Ammon's horn (tissue), 1 donor: Measurements from ENCODE around the gene OSCP1.
A peak's percentile ranks its signal among the peaks of the same experiment; 100 is the strongest.
"Not testable (repeated sequence)": the region's sequence is repeated elsewhere in the genome, so short reads cannot be mapped to it uniquely, and the experiment has no call there.

Experiments
- DNase-seq: peaks from one replicate; pipeline ENCODE4 v3.0.0-alpha.2; 2016; ENCODE audit warnings: low spot score

Gene OSCP1

DNA sequence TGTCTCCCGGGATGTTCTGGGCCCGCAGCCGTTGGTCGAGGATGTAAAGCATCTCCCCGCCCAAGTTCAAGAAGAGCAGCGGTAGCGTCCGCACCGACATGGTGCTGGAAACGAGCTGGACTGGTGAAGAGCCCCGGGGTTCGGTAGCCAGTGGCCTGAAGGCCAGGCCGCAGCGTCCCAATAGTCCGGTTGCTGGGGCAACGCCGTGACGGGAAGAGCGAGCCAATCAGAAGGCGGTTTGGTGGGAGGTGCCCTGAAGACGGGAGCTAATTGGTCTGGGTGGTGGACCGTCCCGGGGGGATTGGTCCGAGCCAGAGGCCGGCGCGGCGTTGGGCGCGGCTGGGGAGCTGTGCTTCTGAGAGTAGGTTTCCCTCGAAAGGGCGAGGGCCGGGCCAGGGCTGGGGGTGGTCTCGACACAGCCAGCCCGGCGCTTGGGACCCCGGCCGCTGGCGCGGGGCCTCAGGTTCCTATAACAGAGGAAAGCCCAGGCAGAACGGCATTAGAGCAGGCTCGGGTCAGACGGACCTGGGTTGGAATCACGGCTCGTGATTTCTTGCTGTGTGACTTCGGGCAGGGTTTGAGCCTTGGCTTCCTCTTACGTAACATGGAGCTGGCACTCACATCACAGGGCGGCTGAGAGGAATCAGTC, at the start of gene OSCP1:
TSS of gene OSCP1 (minus strand) at position 182 of the 649 bp plus-strand sequence. CDS start at position 100, 82 bp downstream.
- peak; percentile 98 for DNase-seq

DNA sequence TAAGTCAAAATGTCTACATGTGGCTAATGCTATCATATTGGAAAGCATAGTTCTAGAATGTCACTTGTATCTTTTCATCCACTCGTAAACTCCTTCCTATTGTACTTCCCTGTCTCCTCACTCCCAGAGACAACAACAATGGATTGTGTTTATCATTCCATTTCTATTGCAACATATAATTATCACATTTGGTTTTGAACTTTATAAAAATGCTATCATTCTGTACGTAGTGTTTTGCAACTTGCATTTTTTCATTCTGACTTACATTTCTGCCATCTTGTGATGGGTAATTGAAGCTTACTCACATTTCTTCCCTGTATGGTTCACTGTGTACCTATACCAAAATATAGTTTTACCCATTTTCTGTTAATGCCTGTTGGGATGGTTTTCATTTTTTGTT, 47.0 kb upstream of the OSCP1 start:
- no peak for DNase-seq

GRCh38 chr1:36494971-36495370, 44.7 kb upstream of the OSCP1 start:
- no peak for DNase-seq

DNA sequence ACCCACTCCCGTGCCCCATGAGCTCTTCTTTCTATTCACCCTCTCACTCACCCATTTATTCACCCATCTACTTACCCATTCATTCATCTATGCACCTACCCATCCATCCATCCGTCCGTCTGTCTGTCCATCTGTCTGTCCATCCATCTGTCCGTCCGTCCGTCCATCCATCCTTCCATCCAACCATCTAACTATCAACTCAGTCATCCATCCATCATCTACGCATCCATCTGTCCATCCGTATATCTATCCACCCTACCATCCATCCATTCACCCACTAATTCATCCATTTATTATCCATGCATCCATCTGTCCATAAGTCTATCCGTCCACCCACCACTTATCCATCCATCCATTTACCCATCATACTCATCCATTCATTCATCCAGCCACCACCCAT, 43.3 kb upstream of the OSCP1 start:
- DNase-seq, result no peak

DNA sequence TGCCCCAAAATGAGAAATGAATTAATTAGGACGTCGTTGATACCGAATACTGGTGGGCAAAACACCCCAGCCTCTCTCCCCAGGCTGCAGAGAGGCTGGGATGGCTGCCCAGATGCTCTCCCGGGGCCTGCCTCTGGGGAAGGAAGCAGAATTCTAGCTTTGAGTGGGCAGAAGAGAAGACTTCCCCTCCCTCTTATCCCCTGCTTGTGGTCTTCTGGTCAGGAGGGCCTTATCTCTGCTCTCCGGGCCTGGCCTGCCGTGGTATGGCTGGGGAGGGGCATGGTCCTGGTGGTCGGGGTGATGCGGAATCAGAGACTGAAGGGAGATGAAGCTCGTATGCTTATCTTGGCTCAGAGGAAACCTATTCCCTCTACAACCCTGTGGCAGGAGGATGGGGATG, 42.2 kb upstream of the OSCP1 start:
- DNase-seq, result no peak

DNA sequence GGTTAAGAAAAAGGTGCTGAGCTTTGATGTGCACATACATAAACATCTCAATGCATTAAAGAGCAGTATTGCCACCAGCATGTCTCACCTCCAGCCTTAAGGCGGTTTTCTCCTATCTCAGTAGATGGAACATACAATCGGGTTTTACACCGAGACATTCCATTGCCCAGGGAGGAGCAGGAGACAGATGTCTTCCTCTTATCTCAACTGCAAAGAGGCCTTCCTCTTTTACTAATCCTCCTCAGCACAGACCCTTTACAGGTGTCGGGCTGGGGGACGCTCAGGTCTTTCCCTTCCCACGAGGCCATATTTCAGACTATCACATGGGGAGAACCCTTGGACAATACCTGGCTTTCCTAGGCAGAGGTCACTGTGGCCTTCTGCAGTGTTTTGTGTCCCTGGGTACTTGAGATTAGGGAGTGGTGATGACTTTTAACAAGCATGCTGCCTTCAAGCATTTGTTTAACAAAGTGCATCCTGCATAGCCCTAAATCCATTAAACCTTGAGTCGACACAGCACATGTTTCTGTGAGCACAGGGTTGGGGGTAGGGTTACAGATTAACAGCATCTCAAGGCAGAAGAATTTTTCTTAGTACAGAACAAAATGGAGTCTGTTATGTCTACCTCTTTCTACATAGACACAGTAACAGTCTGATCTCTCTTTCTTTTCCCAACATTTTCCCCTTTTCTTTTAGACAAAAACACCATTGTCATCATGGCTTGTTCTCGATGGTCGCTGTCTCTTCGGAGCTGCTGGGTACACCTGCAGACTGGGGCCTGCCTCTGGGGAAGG, 39.2 kb upstream of the OSCP1 start:
- not testable (repeated sequence) for DNase-seq

- no peak for DNase-seq
These were observed 37.7 kb upstream of the OSCP1 start for GRCh38 chr1:36487906-36488305.

DNA sequence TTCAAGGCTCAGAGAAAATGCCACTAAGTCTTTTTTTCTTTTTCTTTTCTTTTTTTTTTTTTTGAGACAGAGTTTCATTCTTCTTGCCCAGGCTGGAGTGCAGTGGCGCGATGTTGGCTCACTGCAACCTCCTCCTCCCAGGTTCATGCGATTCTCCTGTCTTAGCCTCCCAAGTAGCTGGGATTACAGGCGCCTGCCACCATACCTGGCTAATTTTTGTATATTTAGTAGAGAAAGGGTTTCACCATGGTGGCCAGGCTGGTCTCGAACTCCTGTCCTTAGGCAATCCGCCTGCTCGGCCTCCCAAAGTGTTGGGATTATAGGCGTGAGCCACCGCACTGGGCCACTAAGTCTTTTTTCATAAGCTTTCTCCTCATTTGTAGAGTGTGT, 37.1 kb upstream of the OSCP1 start:
- not testable (repeated sequence) for DNase-seq

DNA sequence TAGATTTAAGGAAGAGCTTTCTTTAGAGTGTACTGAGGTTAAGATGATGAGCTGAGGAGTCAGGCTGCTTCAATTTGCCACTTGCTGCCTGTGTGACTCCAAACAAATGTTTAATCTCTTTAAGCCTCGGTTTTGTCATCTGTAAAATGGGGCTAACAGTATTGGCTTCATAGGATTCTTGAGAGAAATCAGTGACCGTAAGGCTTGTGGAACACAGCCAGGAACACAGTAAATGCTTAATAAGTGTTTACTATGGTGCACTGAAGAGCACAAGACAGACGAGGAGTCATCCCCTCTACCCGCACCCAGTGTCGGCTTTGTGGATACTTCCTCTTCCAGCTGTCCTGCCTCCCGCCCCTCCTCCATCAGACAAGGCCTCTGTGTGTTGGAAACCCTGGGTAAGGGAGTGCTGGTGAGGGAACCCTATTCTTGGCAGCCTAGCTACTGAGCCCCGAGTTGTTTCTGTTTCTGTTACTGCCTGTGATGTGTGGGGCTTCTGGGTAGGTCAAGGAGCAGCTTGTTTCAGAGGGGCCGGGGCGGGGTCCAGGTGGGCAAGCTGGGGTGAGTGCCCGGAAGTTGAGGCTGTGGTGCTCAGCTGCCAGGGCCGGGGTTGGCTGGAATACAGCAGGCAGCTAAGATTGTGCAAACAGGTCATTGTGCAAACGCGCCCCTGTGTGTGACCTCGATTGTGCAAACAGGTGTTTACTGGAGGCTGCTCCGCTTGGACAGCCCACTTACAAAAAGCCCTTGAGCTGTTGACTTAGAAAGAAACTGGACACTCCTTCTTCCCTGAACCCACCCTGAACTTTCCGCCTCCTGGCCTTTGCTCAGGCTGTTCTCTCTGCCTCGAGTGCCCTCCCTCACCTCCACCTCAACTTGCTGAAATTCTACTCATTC, 36.4 kb upstream of the OSCP1 start:
- DNase-seq, result peak; percentile 73

GRCh38 chr1:36486093-36486438, 35.8 kb upstream of the OSCP1 start:
- DNase-seq, result no peak

GRCh38 chr1:36484099-36484498, 33.8 kb upstream of the OSCP1 start:
- DNase-seq, result no peak

GRCh38 chr1:36482724-36483388, 32.6 kb upstream of the OSCP1 start, which contains the start of gene CSF3R:
TSS of gene CSF3R (minus strand) at chr1:36482913. CDS start at chr1:36479496, 3,417 bp downstream.
- peak; percentile 35 for DNase-seq

DNA sequence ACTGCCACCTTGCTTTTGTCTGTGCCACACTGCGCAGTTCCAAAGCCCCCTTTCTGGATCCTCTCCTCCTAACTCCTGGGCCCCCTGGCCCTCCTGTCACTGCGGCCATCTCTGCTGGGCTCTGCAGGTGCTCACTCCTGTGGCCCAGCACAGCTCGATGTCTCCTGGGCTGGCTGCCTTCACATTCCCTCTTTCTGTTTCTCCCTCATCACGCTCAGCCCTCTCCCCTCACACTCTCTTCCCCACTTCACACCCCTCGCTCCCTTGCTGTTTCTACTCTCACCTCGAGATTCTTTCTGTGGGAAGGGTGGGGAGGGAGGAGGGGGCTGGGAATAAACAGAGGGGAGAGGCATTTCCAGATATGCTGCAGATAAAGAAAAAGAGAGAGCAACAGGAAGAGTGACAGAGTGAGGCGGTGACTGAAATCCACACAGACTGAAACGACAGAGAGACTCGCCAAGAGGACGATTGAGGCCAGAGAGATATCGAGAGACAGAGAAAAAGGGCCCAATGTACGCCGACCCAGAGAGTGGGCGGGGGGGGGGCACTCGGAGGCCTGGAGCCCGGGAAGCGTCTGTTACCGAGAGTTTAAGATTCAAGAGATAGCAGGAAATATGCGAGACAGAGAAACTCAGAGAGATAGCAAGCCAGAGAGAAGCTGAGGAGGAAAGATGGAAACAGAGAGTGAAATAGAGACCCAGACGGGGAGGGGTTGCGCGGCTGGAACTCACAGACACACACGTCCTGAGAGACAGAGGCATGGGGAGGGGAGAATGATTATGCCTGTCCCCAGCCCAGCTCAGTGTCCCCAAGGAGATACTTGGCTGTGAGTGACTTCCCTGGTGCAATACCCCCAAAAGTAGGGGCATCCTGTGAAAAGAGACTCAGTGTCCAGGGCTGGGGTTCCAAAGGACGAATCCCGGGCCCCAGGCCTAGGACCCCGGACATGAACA, 31.8 kb upstream of the OSCP1 start:
- DNase-seq, result no peak

DNA sequence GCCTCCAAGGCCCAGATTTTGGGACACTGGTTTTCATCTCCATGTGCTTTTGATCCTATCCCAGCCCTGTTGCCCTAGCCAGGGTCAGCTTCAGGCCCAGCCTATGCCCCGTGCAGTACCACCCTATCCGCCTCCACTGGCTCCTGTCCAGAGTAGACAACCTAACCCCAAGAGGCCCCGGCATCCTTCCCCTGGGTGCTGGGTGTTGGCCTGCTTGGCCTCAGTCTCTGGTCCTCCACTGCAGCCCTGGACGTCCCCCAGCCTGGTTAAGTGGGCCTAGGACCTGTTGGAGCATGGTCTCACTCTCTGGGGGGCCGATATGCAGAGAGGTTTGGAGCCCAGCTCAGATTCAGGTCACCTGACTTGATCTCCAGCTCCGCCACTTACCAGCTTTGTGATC, 30.8 kb upstream of the OSCP1 start:
- DNase-seq, result no peak

- DNase-seq, result no peak
These were observed 29.9 kb upstream of the OSCP1 start for GRCh38 chr1:36480161-36480560.

DNA sequence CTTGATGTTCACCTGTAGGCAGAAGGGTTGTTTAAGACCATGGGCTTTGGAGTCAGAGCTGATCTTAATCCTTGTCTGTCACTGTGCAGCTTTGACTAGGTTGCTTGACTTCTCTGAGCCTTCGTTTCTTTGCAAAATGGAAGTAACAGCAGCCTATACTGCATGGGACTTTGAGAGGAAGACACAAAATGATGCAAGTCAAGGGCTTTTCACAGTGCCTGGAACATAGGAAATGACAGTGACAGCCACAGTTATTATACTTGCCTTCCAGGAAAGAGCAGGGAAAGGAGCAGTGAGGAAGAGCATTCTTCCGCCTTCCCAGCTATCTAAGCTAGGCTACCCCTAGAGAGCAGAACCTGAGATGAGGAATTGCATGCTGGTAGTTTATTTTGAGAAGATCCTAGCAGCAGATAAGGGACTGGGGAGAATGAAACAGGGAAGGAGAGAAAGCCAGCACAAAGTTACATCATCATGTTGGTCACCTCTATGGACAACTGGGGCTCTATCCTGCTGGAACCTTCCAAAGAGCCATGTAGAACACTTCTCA, 29.3 kb upstream of the OSCP1 start:
- no peak for DNase-seq

GRCh38 chr1:36477615-36478014, 27.4 kb upstream of the OSCP1 start:
- not testable (repeated sequence) for DNase-seq

- DNase-seq, result no peak
These were observed 26.7 kb upstream of the OSCP1 start for GRCh38 chr1:36476945-36477344.

- DNase-seq, result no peak
These were observed 25.8 kb upstream of the OSCP1 start for GRCh38 chr1:36475910-36476604.

DNA sequence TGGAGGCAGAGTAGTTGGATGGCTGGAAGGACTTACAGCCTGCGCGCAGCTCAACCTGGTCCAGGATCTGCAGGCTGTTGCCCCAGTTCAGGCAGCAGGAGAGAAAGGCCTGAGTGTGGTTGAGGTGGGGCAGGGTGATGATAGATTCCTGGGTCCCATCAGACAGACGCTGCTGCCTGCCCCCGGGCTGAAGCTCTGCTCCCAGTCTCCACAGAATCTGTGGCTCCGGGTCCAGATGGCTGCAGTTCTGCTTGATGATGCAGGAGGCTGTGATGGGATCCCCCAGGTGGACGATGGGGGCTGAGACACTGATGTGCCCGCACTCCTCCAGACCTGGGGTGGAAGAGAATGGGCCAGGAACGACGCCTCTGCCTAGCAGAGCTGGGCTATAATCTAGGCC, 25.1 kb upstream of the OSCP1 start:
- DNase-seq, result no peak
